Left ventricle myocardium inferior (tissue), 1 donor: Measurements from ENCODE around the gene CRTC1. TPM values are rescaled to one million over a fixed set of nuclear protein-coding genes. Genes with fewer than 3 reads are reported as not detected.

ENCODE experiments used
- DNase-seq: peaks from one replicate; pipeline ENCODE4 v3.0.0-alpha.2; 2020
- H3K27ac ChIP-seq: fragments of 200-600 bp; replicated peaks from 2 replicates; pipeline ENCODE4 v1.8.0; 2021
- H3K27me3 ChIP-seq: fragments of 200-600 bp; 2 replicates; pipeline ENCODE4 v1.8.0; 2021; ENCODE audit warnings: low read depth
- H3K36me3 ChIP-seq: fragments of 200-600 bp; 2 replicates; pipeline ENCODE4 v1.8.0; 2021
- H3K4me1 ChIP-seq: fragments of 200-600 bp; 2 replicates; pipeline ENCODE4 v1.8.0; 2021
- H3K4me3 ChIP-seq: fragments of 200-600 bp; 2 replicates; pipeline ENCODE4 v1.8.0; 2021; ENCODE audit warnings: mild to moderate bottlenecking, moderate library complexity
- H3K9me3 ChIP-seq: fragments of 200-600 bp; replicated peaks from 2 replicates; pipeline ENCODE4 v1.8.0; 2021
- CTCF ChIP-seq: fragments of 200-600 bp; IDR thresholded peaks from 2 replicates; pipeline ENCODE4 v1.8.0; 2021; ENCODE audit warnings: antibody characterized with exemption, mild to moderate bottlenecking, borderline replicate concordance
- intact Hi-C: fragments of 100-400 bp; cut with micrococcal nuclease; formaldehyde crosslinking; loops from one replicate; pipeline ENCODE4 v1.11.0; 2022
- total RNA-seq: library from RNA; stranded (reverse); fragmentation: NEBNext Ultra II Directional; extraction: Animal tissue kit (Norgen Biotek cat#: 25700); gene quantifications from one replicate; pipeline ENCODE4 v1.2.1, GENCODE V29; 2021
- donor health status: DM: no; HTN: yes; CAD: no; lungs with severe emphysema.

The CRTC1 gene
- total RNA-seq, 1 donor from 2014 or later = 9.7 TPM

GRCh38 chr19:18774107-18774506 lies 90.6 kb downstream of the CRTC1 start:
- H3K36me3 ChIP-seq = no peaks in the 10 kb centered on the region
- H3K27ac ChIP-seq = no peak overlapping the region
- no peaks in the 10 kb centered on the region for H3K4me1 ChIP-seq
- H3K27me3 ChIP-seq = peaks cover 6% of the 10 kb centered on the region
- TF ChIP-seq CTCF = no peak
- no peak for DNase-seq
- no peaks in the 10 kb centered on the region for H3K9me3 ChIP-seq
- no peak overlapping the region for H3K4me3 ChIP-seq
- intact Hi-C loops = no loop called here

- H3K4me1 ChIP-seq = no peaks in the 10 kb centered on the region
- H3K27me3 ChIP-seq = peaks cover 6% of the 10 kb centered on the region
- no peaks in the 10 kb centered on the region for H3K9me3 ChIP-seq
- intact Hi-C loops = no loop called here
- H3K36me3 ChIP-seq = no peaks in the 10 kb centered on the region
- no peak overlapping the region for H3K27ac ChIP-seq
- DNase-seq = no peak
- no peak overlapping the region for H3K4me3 ChIP-seq
- no peak for TF ChIP-seq CTCF
Observed at GRCh38 chr19:18774782-18775444, 91.4 kb downstream of the CRTC1 start.

- intact Hi-C loops = no loop called here
- DNase-seq = no peak
- H3K27ac ChIP-seq = no peak overlapping the region
- H3K9me3 ChIP-seq = no peaks in the 10 kb centered on the region
- no peaks in the 10 kb centered on the region for H3K36me3 ChIP-seq
- H3K4me3 ChIP-seq = no peak overlapping the region
- TF ChIP-seq CTCF = no peak
- H3K27me3 ChIP-seq = peaks cover 13% of the 10 kb centered on the region
- no peaks in the 10 kb centered on the region for H3K4me1 ChIP-seq
Observed at GRCh38 chr19:18775586-18776287, 92.3 kb downstream of the CRTC1 start.

- intact Hi-C loops = no loop called here
- no peaks in the 10 kb centered on the region for H3K36me3 ChIP-seq
- no peak overlapping the region for H3K27ac ChIP-seq
- H3K9me3 ChIP-seq = no peaks in the 10 kb centered on the region
- H3K4me1 ChIP-seq = no peaks in the 10 kb centered on the region
- no peak overlapping the region for H3K4me3 ChIP-seq
- no peak for DNase-seq
- peaks cover 18% of the 10 kb centered on the region for H3K27me3 ChIP-seq
- no peak for TF ChIP-seq CTCF
Observed at GRCh38 chr19:18776288-18776594, 92.8 kb downstream of the CRTC1 start.

GRCh38 chr19:18776736-18777135 lies 93.3 kb downstream of the CRTC1 start:
- H3K4me3 ChIP-seq = no peak overlapping the region
- intact Hi-C loops = no loop called here
- DNase-seq = no peak
- H3K4me1 ChIP-seq = no peaks in the 10 kb centered on the region
- H3K27ac ChIP-seq = no peak overlapping the region
- H3K27me3 ChIP-seq = peaks cover 22% of the 10 kb centered on the region
- TF ChIP-seq CTCF = no peak
- no peaks in the 10 kb centered on the region for H3K9me3 ChIP-seq
- no peaks in the 10 kb centered on the region for H3K36me3 ChIP-seq
